H1 (cell line): Measurements from ENCODE around the gene SOX30. TPM values are rescaled to one million over a fixed set of nuclear protein-coding genes. Genes with fewer than 3 reads are reported as not detected.

Experiments
- CTCF ChIA-PET: fragments of 300-600 bp; sonication (Branson Sonifier 250); formaldehyde crosslinking; loops from one replicate; lab custom pipeline; 2021; ENCODE audit not compliant: partially characterized antibody; lab: Charles Lee
- POLR2A ChIA-PET: fragments of 300-600 bp; sonication (Branson Sonifier 250); formaldehyde crosslinking; loops from one replicate; lab custom pipeline; 2021; ENCODE audit warnings: inconsistent platforms; ENCODE audit not compliant: partially characterized antibody; lab: Charles Lee
- DNase-seq, 2 experiments: peaks; one replicate each; pipeline versions ENCODE4 v3.0.0 to v3.0.0-alpha.2; 2010 to 2022; ENCODE audit warnings: low spot score in 2 of 2, low read depth in 1 of 2, mixed read lengths in 1 of 2
- FAIRE-seq: peaks from 2 replicates; lab custom pipeline; 2011; peaks lifted over from hg19 to GRCh38; lab: Jason Lieb, UNC
- H2AFZ ChIP-seq: 2 replicates; pipeline ENCODE4 v1.8.1; 2012; ENCODE audit warnings: low read length, inconsistent platforms
- H2AK5ac ChIP-seq: 2 replicates; pipeline ENCODE4 v1.6.1; 2013; ENCODE audit warnings: low read depth, low read length
- H2BK120ac ChIP-seq: replicated peaks from 2 replicates; pipeline ENCODE3; 2013; ENCODE audit warnings: low read depth, low read length, inconsistent platforms
- H2BK12ac ChIP-seq: 2 replicates; pipeline ENCODE4 v1.6.1; 2013; ENCODE audit warnings: low read depth, low read length
- H2BK15ac ChIP-seq: 2 replicates; pipeline ENCODE4 v1.6.1; 2013; ENCODE audit warnings: low read length
- H2BK20ac ChIP-seq: 2 replicates; pipeline ENCODE4 v1.6.1; 2013; ENCODE audit warnings: low read length
- H2BK5ac ChIP-seq: 2 replicates; pipeline ENCODE4 v1.6.1; 2013; ENCODE audit warnings: low read depth, low read length
- H3K14ac ChIP-seq: 2 replicates; pipeline ENCODE4 v1.6.1; 2013; ENCODE audit warnings: inconsistent platforms; ENCODE audit not compliant: insufficient read length
- H3K18ac ChIP-seq: 2 replicates; pipeline ENCODE4 v1.6.1; 2013; ENCODE audit warnings: low read length; ENCODE audit errors: extremely low read depth
- H3K23ac ChIP-seq: 2 replicates; pipeline ENCODE4 v1.6.1; 2013; ENCODE audit warnings: inconsistent platforms; ENCODE audit not compliant: insufficient read length
- H3K23me2 ChIP-seq: 2 replicates; pipeline ENCODE4 v1.6.1; 2013; ENCODE audit warnings: low read depth, low read length
- H3K27ac ChIP-seq: 2 replicates; pipeline ENCODE4 v1.6.1; 2011; ENCODE audit warnings: low read depth, low read length, inconsistent platforms
- H3K27me3 ChIP-seq, 4 experiments: replicated peaks in 1 of 4; 1 replicate in 1 of 4; 2 replicates in 3 of 4; pipeline versions ENCODE4 v1.6.1 to v1.8.1; 2011 to 2013; ENCODE audit warnings: low read length in 3 of 4, mild to moderate bottlenecking in 3 of 4, inconsistent platforms in 2 of 4, mixed read lengths in 2 of 4, moderate library complexity in 1 of 4; ENCODE audit not compliant: control insufficient read depth in 3 of 4, insufficient read depth in 3 of 4; ENCODE audit errors: extremely low read depth in 1 of 4
- H3K36me3 ChIP-seq, 4 experiments: 2 replicates each; pipeline versions ENCODE4 v1.6.1 to v1.8.1; 2011 to 2013; ENCODE audit warnings: mild to moderate bottlenecking in 4 of 4, low read length in 3 of 4, moderate library complexity in 2 of 4, control low read depth in 1 of 4, inconsistent platforms in 1 of 4; ENCODE audit not compliant: insufficient read depth in 4 of 4, control insufficient read depth in 2 of 4
- H3K4ac ChIP-seq: replicated peaks from 2 replicates; pipeline ENCODE3; 2013; ENCODE audit warnings: low read length, low read depth, mixed read lengths, inconsistent platforms; ENCODE audit not compliant: insufficient read length
- H3K4me1 ChIP-seq, 4 experiments: replicated peaks in 1 of 4; 1 replicate in 1 of 4; 2 replicates in 3 of 4; pipeline versions ENCODE4 v1.6.1 to v1.8.1; 2011 to 2013; ENCODE audit warnings: low read length in 3 of 4, inconsistent platforms in 2 of 4, mixed read lengths in 1 of 4; ENCODE audit not compliant: insufficient read depth in 4 of 4, control insufficient read depth in 3 of 4
- H3K4me2 ChIP-seq, 2 experiments: 2 replicates each; pipeline versions ENCODE4 v1.6.1 to v1.8.1; 2011 to 2013; ENCODE audit warnings: low read depth in 2 of 2, low read length in 2 of 2, control low read depth in 1 of 2, inconsistent platforms in 1 of 2, mild to moderate bottlenecking in 1 of 2; ENCODE audit not compliant: insufficient read depth in 1 of 2
- H3K4me3 ChIP-seq, 4 experiments: fragments of 200-600, 300-600 bp in 1 of 4; sonication (generic), shearing (Covaris generic), sonication (Bioruptor Twin) in 1 of 4; 2 replicates each; pipeline versions ENCODE4 v1.5.1 to v1.8.1; 2011 to 2016; ENCODE audit warnings: low read length in 4 of 4, low read depth in 3 of 4, control low read depth in 2 of 4, inconsistent platforms in 2 of 4, mild to moderate bottlenecking in 2 of 4, mixed read lengths in 1 of 4, moderate library complexity in 1 of 4; ENCODE audit not compliant: insufficient read depth in 2 of 4; ENCODE audit errors: extremely low read depth in 1 of 4
- H3K56ac ChIP-seq: replicated peaks from 2 replicates; pipeline ENCODE3; 2013; ENCODE audit warnings: low read depth, mild to moderate bottlenecking, mixed read lengths, low read length, inconsistent platforms; ENCODE audit not compliant: insufficient read length
- H3K79me1 ChIP-seq: 2 replicates; pipeline ENCODE4 v1.6.1; 2013; ENCODE audit warnings: low read depth, low read length, control low read depth
- H3K79me2 ChIP-seq, 2 experiments: 2 replicates each; pipeline versions ENCODE4 v1.6.1 to v1.8.1; 2012 to 2013; ENCODE audit warnings: low read length in 2 of 2, mild to moderate bottlenecking in 2 of 2, inconsistent platforms in 1 of 2; ENCODE audit not compliant: insufficient read depth in 2 of 2, control insufficient read depth in 1 of 2
- H3K9ac ChIP-seq, 4 experiments: replicated peaks in 1 of 4; 1 replicate in 1 of 4; 2 replicates in 3 of 4; pipeline versions ENCODE4 v1.6.1 to v1.8.1; 2011 to 2013; ENCODE audit warnings: low read depth in 3 of 4, low read length in 3 of 4, control low read depth in 2 of 4, mild to moderate bottlenecking in 2 of 4, moderate library complexity in 2 of 4, inconsistent platforms in 1 of 4; ENCODE audit errors: extremely low read depth in 1 of 4
- H3K9me3 ChIP-seq, 2 experiments: 2 replicates each; pipeline versions ENCODE4 v1.6.1 to v1.8.1; 2012 to 2013; ENCODE audit warnings: mild to moderate bottlenecking in 2 of 2, moderate library complexity in 2 of 2, control low read depth in 1 of 2, inconsistent platforms in 1 of 2, low read depth in 1 of 2, low read length in 1 of 2, mixed read lengths in 1 of 2; ENCODE audit not compliant: insufficient read depth in 2 of 2
- H4K20me1 ChIP-seq, 2 experiments: replicated peaks in 1 of 2; 2 replicates each; pipeline versions ENCODE3 to v1.8.1; 2011 to 2013; ENCODE audit warnings: inconsistent platforms in 2 of 2, low read length in 2 of 2, mild to moderate bottlenecking in 1 of 2; ENCODE audit not compliant: insufficient read depth in 2 of 2, control insufficient read depth in 1 of 2
- H4K5ac ChIP-seq: 2 replicates; pipeline ENCODE4 v1.6.1; 2013; ENCODE audit warnings: low read length, low read depth, mixed read lengths, inconsistent platforms; ENCODE audit not compliant: insufficient read length
- H4K8ac ChIP-seq: 2 replicates; pipeline ENCODE4 v1.8.0; 2013; ENCODE audit warnings: mild to moderate bottlenecking, moderate library complexity, low read length, inconsistent platforms; ENCODE audit not compliant: insufficient read depth; ENCODE audit errors: extremely low read depth
- H4K91ac ChIP-seq: replicated peaks from 2 replicates; pipeline ENCODE3; 2013; ENCODE audit warnings: low read length, mixed read lengths, inconsistent platforms; ENCODE audit not compliant: insufficient read length
- CBX5 ChIP-seq: fragments of 300-800, 300-1000 bp; sonication (generic); IDR thresholded peaks from 2 replicates; pipeline ENCODE4 v1.7.1; 2016; ENCODE audit warnings: antibody characterized with exemption, low read length, low read depth
- CBX8 ChIP-seq: fragments of 300-800, 300-1000 bp; sonication (generic); IDR thresholded peaks from 2 replicates; pipeline ENCODE4 v1.7.1; 2016; ENCODE audit warnings: low read depth, low read length, borderline replicate concordance
- GABPA ChIP-seq: IDR thresholded peaks from 2 replicates; pipeline ENCODE4 v1.6.1; 2011; ENCODE audit warnings: mild to moderate bottlenecking, low read length, moderate library complexity, borderline replicate concordance; ENCODE audit not compliant: insufficient read depth
- HDAC2 ChIP-seq, 2 experiments: fragments of 300-600 bp in 1 of 2; sonication (generic) in 1 of 2; IDR thresholded peaks; 2 replicates each; pipeline ENCODE4 v1.6.1; 2011 to 2012; ENCODE audit warnings: low read depth in 2 of 2, low read length in 2 of 2, mild to moderate bottlenecking in 2 of 2, moderate library complexity in 2 of 2, borderline replicate concordance in 1 of 2, inconsistent platforms in 1 of 2
- KDM4A ChIP-seq: IDR thresholded peaks from one replicate; pipeline ENCODE4 v1.7.1; 2012; ENCODE audit warnings: low read depth, mild to moderate bottlenecking, moderate library complexity, low read length, inconsistent platforms; ENCODE audit not compliant: severe bottlenecking
- MAFK ChIP-seq: IDR thresholded peaks from 2 replicates; pipeline ENCODE4 v1.6.1; 2012; ENCODE audit warnings: low read depth, mild to moderate bottlenecking, improper control_type of control experiment, low read length
- RNF2 ChIP-seq: fragments of 200-900, 300-1000 bp; sonication (generic); IDR thresholded peaks from 2 replicates; pipeline ENCODE4 v1.7.1; 2016; ENCODE audit warnings: borderline replicate concordance, low read depth, mild to moderate bottlenecking, antibody characterized with exemption, low read length; ENCODE audit not compliant: poor library complexity, severe bottlenecking; ENCODE audit errors: missing control alignments
- SP2 ChIP-seq: IDR thresholded peaks from 2 replicates; pipeline ENCODE4 v1.6.1; 2012; ENCODE audit warnings: mild to moderate bottlenecking, low read length, inconsistent platforms
- SP4 ChIP-seq: IDR thresholded peaks from 2 replicates; pipeline ENCODE4 v1.6.1; 2012; ENCODE audit warnings: low read length, inconsistent platforms
- TAF1 ChIP-seq: IDR thresholded peaks from 2 replicates; pipeline ENCODE4 v1.6.1; 2011; ENCODE audit warnings: mild to moderate bottlenecking, low read depth, low read length
- WGBS, 2 experiments: shearing (Covaris generic) in 1 of 2; methylation state at CpG; one replicate each; pipeline versions ENCODE4 v1.1.6 to v1.1.7; 2013 to 2015; ENCODE audit warnings: low lambda C conversion rate in 2 of 2, mixed read lengths in 2 of 2, inconsistent platforms in 1 of 2, low coverage in 1 of 2, missing lambda C conversion rate in 1 of 2; ENCODE audit not compliant: insufficient replicate concordance in 2 of 2, insufficient coverage in 1 of 2, insufficient read length in 1 of 2; ENCODE audit errors: extremely low coverage in 1 of 2, missing lambda C conversion rate in 1 of 2; 5-methylcytosine and 5-hydroxymethylcytosine counted together
- polyA plus RNA-seq, 7 experiments: library from polyadenylated mRNA; depleted of rRNA in 3 of 7; stranded (reverse) in 5 of 7; unstranded in 2 of 7; fragments of >200 nt in 5 of 7; fragments of 200-250 nt in 2 of 7; gene quantifications; 1 replicate in 5 of 7; 2 replicates in 1 of 7; 4 replicates in 1 of 7; pipeline versions ENCODE4 v1.2.1 to v1.2.3, GENCODE V29; 2011 to 2013; ENCODE audit warnings: missing spikeins in 2 of 7, mixed read lengths in 2 of 7
- total RNA-seq: library from RNA; stranded (reverse); fragmentation: NEBNext Ultra II Directional; extraction: Animal tissue kit (Norgen Biotek cat#: 25700); gene quantifications from 2 replicates; pipeline ENCODE4 v1.2.1, GENCODE V29; 2021

SOX30 gene
- total and polyA plus RNA-seq, 2 of the 8 experiments (the other 6 are each of a cell fraction or from before 2014, with no cell fraction given), result 0.35 TPM; not detected in 1

- no peak overlapping the region for H3K23ac ChIP-seq
- no peak overlapping the region for H4K5ac ChIP-seq
- TF ChIP-seq CBX8, result no peak
- no peak for TF ChIP-seq MAFK
- TF ChIP-seq CBX5, result no peak
- no peak for TF ChIP-seq RNF2
- no peak for TF ChIP-seq SP4
- TF ChIP-seq GABPA, result no peak
- no peak for TF ChIP-seq KDM4A
- TF ChIP-seq SP2, result no peak
- no peak for TF ChIP-seq TAF1
- TF ChIP-seq HDAC2 (IDR thresholded peaks at IDR 0.05; ENCODE audit: borderline replicate concordance in 1 of 2, low read depth in 2 of 2, low read length in 2 of 2), result no peak
- TF ChIP-seq, all 59 proteins: peak for 0
- H2AFZ ChIP-seq, result no peak overlapping the region
- no peak overlapping the region for H3K56ac ChIP-seq
- peaks cover 8 to 29% of the 10 kb centered on the region in 2 experiments; a peak in 3 of 4 replicates for H3K9me3 ChIP-seq
- no peak overlapping the region for H2BK15ac ChIP-seq
- H3K9ac ChIP-seq, result no peak overlapping the region
- no peak overlapping the region for H2AK5ac ChIP-seq
- H3K23me2 ChIP-seq, result no peaks in the 10 kb centered on the region
- H3K79me1 ChIP-seq, result no peaks in the 10 kb centered on the region
- H2BK5ac ChIP-seq, result no peak overlapping the region
- no peak overlapping the region for H3K4me2 ChIP-seq
- CTCF ChIA-PET, result interaction anchor here (0.9 to 1.3 kb wide), 3 partner anchors 8 to 83 kb away, joined by 4 to 5 read pairs (median 5); partner anchors contain the start of genes LSM11 and SOX30
- no peak overlapping the region for H2BK20ac ChIP-seq
- no peak overlapping the region for H2BK12ac ChIP-seq
- no peak overlapping the region for H3K18ac ChIP-seq
- H3K27me3 ChIP-seq, result no peaks in the 10 kb centered on the region
- WGBS, 2 experiments, result 89% methylated on average over 8 of the region's 8 CpGs; no CpG with 5 or more reads in 1 of the 2 experiments
- H3K4ac ChIP-seq, result no peak overlapping the region
- H3K36me3 ChIP-seq, result no peaks in the 10 kb centered on the region
- H2BK120ac ChIP-seq, result no peak overlapping the region
- no peak overlapping the region for H4K8ac ChIP-seq
- no peaks in the 10 kb centered on the region for H3K79me2 ChIP-seq
- H3K14ac ChIP-seq, result no peak overlapping the region
- H4K20me1 ChIP-seq, result no peaks in the 10 kb centered on the region
- no peak overlapping the region for H4K91ac ChIP-seq
- POLR2A ChIA-PET, result no interaction called here
- H3K4me1 ChIP-seq, result no peaks in the 10 kb centered on the region
- no peak overlapping the region for H3K27ac ChIP-seq
- FAIRE-seq (no peak), DNase-seq (no peak)
- no peak overlapping the region for H3K4me3 ChIP-seq
Observed at GRCh38 chr5:157659868-157660660, 7.8 kb upstream of the SOX30 start.
